GM12878 (cell line): ENCODE data around the gene SORBS2.

ENCODE experiments used
- BCLAF1 ChIP-seq: fragments of 450-650 bp; IDR thresholded peaks from 2 replicates; pipeline ENCODE4 v1.6.1; 2017; ENCODE audit warnings: antibody characterized with exemption, mild to moderate bottlenecking, moderate library complexity
- CTCF ChIP-seq, 3 experiments: IDR thresholded peaks in 2 of 3; conservative IDR thresholded peaks in 1 of 3; 2 replicates each; pipeline ENCODE4 v1.5.1; 2011; ENCODE audit warnings: low read depth in 3 of 3, low read length in 3 of 3, mild to moderate bottlenecking in 3 of 3, control low read depth in 2 of 3, moderate library complexity in 2 of 3, inconsistent platforms in 1 of 3, mixed read lengths in 1 of 3; ENCODE audit not compliant: control insufficient read depth in 2 of 3, insufficient read depth in 1 of 3; ENCODE audit errors: extremely low read depth in 1 of 3
- EP300 ChIP-seq, 2 experiments: fragments of 150-350 bp in 1 of 2; IDR thresholded peaks; 2 replicates each; pipeline ENCODE4 v1.6.1; 2011 to 2012; ENCODE audit warnings: low read depth in 2 of 2, low read length in 2 of 2, borderline replicate concordance in 1 of 2, improper control_type of control experiment in 1 of 2, inconsistent platforms in 1 of 2; ENCODE audit not compliant: control insufficient read depth in 1 of 2
- MAX ChIP-seq: IDR thresholded peaks from 2 replicates; pipeline ENCODE4 v1.6.1; 2012; ENCODE audit warnings: low read depth, low read length, improper control_type of control experiment
- POLR2A ChIP-seq: IDR thresholded peaks from 2 replicates; pipeline ENCODE4 v1.6.1; 2011; ENCODE audit warnings: low read depth, mild to moderate bottlenecking, low read length
- POLR2AphosphoS5 ChIP-seq: IDR thresholded peaks from 2 replicates; pipeline ENCODE4 v1.6.1; 2011; ENCODE audit warnings: mild to moderate bottlenecking, low read length, inconsistent platforms
- TAF1 ChIP-seq: IDR thresholded peaks from 2 replicates; pipeline ENCODE4 v1.6.1; 2011; ENCODE audit warnings: mild to moderate bottlenecking, low read depth, low read length, borderline replicate concordance
- TCF12 ChIP-seq: IDR thresholded peaks from 2 replicates; pipeline ENCODE4 v1.6.1; 2011; ENCODE audit warnings: low read depth, mild to moderate bottlenecking, low read length
- YY1 ChIP-seq: IDR thresholded peaks from 2 replicates; pipeline ENCODE4 v1.6.1; 2011; ENCODE audit warnings: low read depth, mild to moderate bottlenecking, low read length

GRCh38 chr4:185559915-185560281, 252.1 kb downstream of the SORBS2 start:
- TF ChIP-seq CTCF (IDR thresholded peaks at IDR 0.05 in 2 of 3, conservative IDR thresholded peaks at IDR 0.05 in 1 of 3; ENCODE audit: control insufficient read depth in 2 of 3, extremely low read depth in 1 of 3, insufficient read depth in 1 of 3, low read depth in 3 of 3, low read length in 3 of 3) = no peak
- TF ChIP-seq EP300 (IDR thresholded peaks at IDR 0.05; ENCODE audit: borderline replicate concordance in 1 of 2, control insufficient read depth in 1 of 2, low read depth in 2 of 2, low read length in 2 of 2) = no peak
- TF ChIP-seq TAF1 = no peak
- no peak for TF ChIP-seq POLR2A
- no peak for TF ChIP-seq TCF12
- TF ChIP-seq POLR2AphosphoS5 = no peak
- TF ChIP-seq MAX = no peak
- no peak for TF ChIP-seq BCLAF1
- no peak for TF ChIP-seq YY1
